ENCODE measurements around the gene ZFYVE9. TPM values are rescaled to one million over a fixed set of nuclear protein-coding genes. Genes with fewer than 3 reads are reported as not detected.
"Not testable (repeated sequence)": the region's sequence is repeated elsewhere in the genome, so short reads cannot be mapped to it uniquely, and the experiment has no call there.

ZFYVE9 gene
- total RNA-seq, 4 donors from 2014 or later, result 38.1 to 54.8 (median 40.9) TPM

GRCh38 chr1:52203935-52204625, 62.2 kb downstream of the ZFYVE9 start:
- no peak overlapping the region for H3K27ac ChIP-seq (replicated peaks in 1 of 4)
- H3K4me1 ChIP-seq, result peaks cover 0 to 7% (median 6%) of the 10 kb centered on the region in 4 donors
- TF ChIP-seq POLR2A (IDR thresholded peaks at IDR 0.05; ENCODE audit: low read depth) (no peak), POLR2AphosphoS5 (IDR thresholded peaks at IDR 0.05) (no peak), EP300 (IDR thresholded peaks at IDR 0.05) (no peak), CTCF (IDR thresholded peaks at IDR 0.05) (no peak)
- no peak for DNase-seq (ENCODE audit: extremely low spot score)
- H3K9me3 ChIP-seq, result peaks cover 0 to 10% (median 0%) of the 10 kb centered on the region in 4 donors
- intact Hi-C loops (cut with DNase I), result no loop called here
- H3K4me3 ChIP-seq, result no peak overlapping the region
- 75% methylated on average over 7 of the region's 7 CpGs for WGBS
- no peaks in the 10 kb centered on the region for H3K27me3 ChIP-seq
- H3K36me3 ChIP-seq, result no peaks in the 10 kb centered on the region

GRCh38 chr1:52204696-52205095, 62.8 kb downstream of the ZFYVE9 start:
- intact Hi-C loops (cut with DNase I), result no loop called here
- no peak for DNase-seq (ENCODE audit: extremely low spot score)
- Histone ChIP-seq H3K4me3 (no peak overlapping the region), H3K27ac (replicated peaks in 1 of 4) (no peak overlapping the region), H3K36me3 (no peaks in the 10 kb centered on the region), H3K4me1 (peaks cover 0 to 7% (median 6%) of the 10 kb centered on the region in 4 donors), H3K9me3 (peaks cover 0 to 10% (median 0%) of the 10 kb centered on the region in 4 donors), H3K27me3 (no peaks in the 10 kb centered on the region)
- 71% methylated on average over 5 of the region's 5 CpGs for WGBS
- TF ChIP-seq CTCF (IDR thresholded peaks at IDR 0.05) (no peak), POLR2AphosphoS5 (IDR thresholded peaks at IDR 0.05) (no peak), POLR2A (IDR thresholded peaks at IDR 0.05; ENCODE audit: low read depth) (no peak), EP300 (IDR thresholded peaks at IDR 0.05) (no peak)

DNA sequence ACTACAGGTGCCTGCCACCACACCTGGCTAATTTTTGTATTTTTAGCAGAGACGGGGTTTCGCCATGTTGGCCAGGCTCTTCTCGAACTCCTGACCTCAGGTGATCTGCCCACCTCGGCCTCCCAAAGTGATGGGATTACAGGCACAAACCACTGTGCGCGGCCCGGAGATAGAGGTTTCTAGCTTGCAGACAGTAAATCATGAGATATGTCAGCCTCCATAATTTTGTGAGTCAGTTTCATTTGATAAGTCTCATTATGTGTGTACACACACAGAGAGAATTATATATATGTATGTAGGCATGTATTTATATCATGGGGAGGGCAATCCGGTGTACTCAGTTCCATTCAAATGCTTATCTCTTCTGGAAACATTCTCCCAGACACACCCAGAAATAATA, 64.8 kb downstream of the ZFYVE9 start:
- H3K27me3 ChIP-seq; H3K9me3 ChIP-seq; DNase-seq (ENCODE audit: extremely low spot score); intact Hi-C loops (cut with DNase I); H3K36me3 ChIP-seq; H3K4me3 ChIP-seq; H3K4me1 ChIP-seq; H3K27ac ChIP-seq (replicated peaks in 1 of 4): not testable (repeated sequence)
- WGBS, result 96% methylated on average over 3 of the region's 8 CpGs

- TF ChIP-seq POLR2A (IDR thresholded peaks at IDR 0.05; ENCODE audit: low read depth) (no peak), EP300 (IDR thresholded peaks at IDR 0.05) (no peak), POLR2AphosphoS5 (IDR thresholded peaks at IDR 0.05) (no peak), CTCF (IDR thresholded peaks at IDR 0.05) (no peak)
- WGBS, result 83% methylated on average over 2 of the region's 2 CpGs
- no peak for DNase-seq (ENCODE audit: extremely low spot score)
Observed at GRCh38 chr1:52209429-52209828, 67.5 kb downstream of the ZFYVE9 start.

DNA sequence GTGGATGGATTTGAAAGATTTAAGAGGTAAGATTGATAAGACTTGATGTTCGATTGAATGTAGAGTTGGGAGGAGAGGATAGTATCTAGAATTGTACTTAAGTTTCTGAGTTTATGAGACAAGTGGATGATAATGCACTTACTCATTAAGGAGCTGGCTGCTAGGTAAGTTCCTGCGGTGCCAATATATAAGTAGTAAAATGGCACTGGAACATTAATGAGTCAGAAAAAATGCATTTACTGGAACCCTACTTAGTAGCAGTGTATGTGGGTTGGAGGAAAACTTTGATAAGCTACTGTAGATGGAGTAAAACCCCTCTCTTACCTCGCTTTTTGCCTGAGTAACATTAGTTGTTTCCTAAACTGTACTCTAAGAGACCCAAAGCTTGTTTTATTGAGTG, 68.2 kb downstream of the ZFYVE9 start:
- Histone ChIP-seq H3K27ac (replicated peaks in 1 of 4) (no peak overlapping the region), H3K9me3 (no peaks in the 10 kb centered on the region), H3K4me3 (no peak overlapping the region), H3K4me1 (peaks cover 0 to 11% (median under 1%) of the 10 kb centered on the region in 4 donors), H3K27me3 (no peaks in the 10 kb centered on the region), H3K36me3 (no peaks in the 10 kb centered on the region)
- WGBS, result 99% methylated on average over 3 of the region's 3 CpGs
- intact Hi-C loops (cut with DNase I), result no loop called here
- TF ChIP-seq POLR2A (IDR thresholded peaks at IDR 0.05; ENCODE audit: low read depth) (no peak), CTCF (IDR thresholded peaks at IDR 0.05) (no peak), POLR2AphosphoS5 (IDR thresholded peaks at IDR 0.05) (no peak), EP300 (IDR thresholded peaks at IDR 0.05) (no peak)
- no peak for DNase-seq (ENCODE audit: extremely low spot score)

More at GRCh38 chr1:52209429-52209828, 67.5 kb downstream of the ZFYVE9 start:
- intact Hi-C loops (cut with DNase I), result no loop called here
- Histone ChIP-seq H3K36me3 (no peaks in the 10 kb centered on the region), H3K4me1 (peaks cover 0 to 13% (median 3%) of the 10 kb centered on the region in 4 donors), H3K27ac (replicated peaks in 1 of 4) (no peak overlapping the region), H3K4me3 (no peak overlapping the region), H3K27me3 (no peaks in the 10 kb centered on the region), H3K9me3 (no peaks in the 10 kb centered on the region)
